Measurements from ENCODE around the gene CES3.

DNA sequence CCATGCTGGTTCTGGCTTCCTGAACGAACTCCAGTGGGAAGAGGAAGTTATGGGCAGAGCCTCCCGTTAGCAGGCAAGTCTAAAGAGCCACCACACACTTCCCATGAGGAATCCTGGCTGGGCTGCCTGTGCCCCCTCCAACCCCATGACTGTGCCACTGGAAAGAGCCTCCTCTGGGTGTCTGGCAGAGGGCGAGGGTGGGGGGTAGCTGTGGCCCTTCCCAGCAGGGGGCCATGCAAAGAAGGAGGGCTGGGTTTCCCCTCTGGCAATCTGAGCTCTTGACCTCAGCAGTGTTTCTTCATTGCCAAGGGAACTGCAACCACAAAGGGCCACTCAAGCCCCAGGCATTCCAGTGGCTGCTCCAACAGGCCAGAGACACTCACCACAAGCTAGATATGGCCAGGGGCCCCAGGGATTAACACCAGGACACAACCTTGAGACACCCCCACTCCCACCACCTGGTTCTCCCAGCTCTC lies 34.1 kb upstream of the CES3 start:
- TF ChIP-seq, protein P1, sequence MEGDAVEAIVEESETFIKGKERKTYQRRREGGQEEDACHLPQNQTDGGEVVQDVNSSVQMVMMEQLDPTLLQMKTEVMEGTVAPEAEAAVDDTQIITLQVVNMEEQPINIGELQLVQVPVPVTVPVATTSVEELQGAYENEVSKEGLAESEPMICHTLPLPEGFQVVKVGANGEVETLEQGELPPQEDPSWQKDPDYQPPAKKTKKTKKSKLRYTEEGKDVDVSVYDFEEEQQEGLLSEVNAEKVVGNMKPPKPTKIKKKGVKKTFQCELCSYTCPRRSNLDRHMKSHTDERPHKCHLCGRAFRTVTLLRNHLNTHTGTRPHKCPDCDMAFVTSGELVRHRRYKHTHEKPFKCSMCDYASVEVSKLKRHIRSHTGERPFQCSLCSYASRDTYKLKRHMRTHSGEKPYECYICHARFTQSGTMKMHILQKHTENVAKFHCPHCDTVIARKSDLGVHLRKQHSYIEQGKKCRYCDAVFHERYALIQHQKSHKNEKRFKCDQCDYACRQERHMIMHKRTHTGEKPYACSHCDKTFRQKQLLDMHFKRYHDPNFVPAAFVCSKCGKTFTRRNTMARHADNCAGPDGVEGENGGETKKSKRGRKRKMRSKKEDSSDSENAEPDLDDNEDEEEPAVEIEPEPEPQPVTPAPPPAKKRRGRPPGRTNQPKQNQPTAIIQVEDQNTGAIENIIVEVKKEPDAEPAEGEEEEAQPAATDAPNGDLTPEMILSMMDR (IDR thresholded peaks at IDR 0.05; ENCODE audit: poor library complexity, severe bottlenecking), result no peak
- no peak for TF ChIP-seq TAF1 (IDR thresholded peaks at IDR 0.05; ENCODE audit: low read depth)
- TF ChIP-seq EZH2 (IDR thresholded peaks at IDR 0.05; ENCODE audit: borderline replicate concordance, insufficient read depth, low read length, poor library complexity, severe bottlenecking), result no peak
- TF ChIP-seq EP300 (conservative IDR thresholded peaks at IDR 0.05; ENCODE audit: poor library complexity, severe bottlenecking), result no peak
